ENCODE measurements around the gene SNAPC3.
"Not testable (repeated sequence)": the region's sequence is repeated elsewhere in the genome, so short reads cannot be mapped to it uniquely, and the experiment has no call there.

The SNAPC3 gene

GRCh38 chr9:15422372-15423230 lies at the start of gene SNAPC3:
Gene SNAPC3, plus strand, starts transcription at chr9:15422876. Its CDS starts 4 bp downstream, at chr9:15422880.
- peaks cover 5% of the 10 kb centered on the region for H3K9me3 Mint-ChIP-seq
- DNase-seq: peak; percentile 92
- H3K4me3 Mint-ChIP-seq: peak within 1 kb of the TSS; percentile 98
- H3K27ac Mint-ChIP-seq: peak within 1 kb of the TSS; percentile 97
- no peak for TF ChIP-seq CTCF (IDR thresholded peaks at IDR 0.05)
- H3K36me3 Mint-ChIP-seq (ENCODE audit: low read depth): peaks cover 32% of the 10 kb centered on the region
- no peaks in the 10 kb centered on the region for H3K27me3 Mint-ChIP-seq (ENCODE audit: low read depth, poor library complexity)
- H3K4me1 Mint-ChIP-seq: peaks cover 45% of the 10 kb centered on the region

- Mint-ChIP-seq H3K4me1 (peaks cover 5% of the 10 kb centered on the region), H3K4me3 (no peak overlapping the region), H3K36me3 (ENCODE audit: low read depth) (peaks cover 14% of the 10 kb centered on the region), H3K27ac (peak overlapping the region; percentile 43), H3K27me3 (ENCODE audit: low read depth, poor library complexity) (peaks cover 6% of the 10 kb centered on the region), H3K9me3 (peaks cover 25% of the 10 kb centered on the region)
- no peak for DNase-seq
- TF ChIP-seq CTCF (IDR thresholded peaks at IDR 0.05): no peak
These were observed 48.8 kb upstream of the SNAPC3 start for GRCh38 chr9:15373881-15374280.

- Mint-ChIP-seq H3K4me3 (no peak overlapping the region), H3K36me3 (ENCODE audit: low read depth) (peaks cover 14% of the 10 kb centered on the region), H3K4me1 (peaks cover 5% of the 10 kb centered on the region), H3K9me3 (peaks cover 25% of the 10 kb centered on the region), H3K27ac (peak overlapping the region; percentile 43), H3K27me3 (ENCODE audit: low read depth, poor library complexity) (peaks cover 6% of the 10 kb centered on the region)
- DNase-seq: no peak
- no peak for TF ChIP-seq CTCF (IDR thresholded peaks at IDR 0.05)
These were observed 48.4 kb upstream of the SNAPC3 start for GRCh38 chr9:15374310-15374709.

GRCh38 chr9:15374825-15375224 lies 47.9 kb upstream of the SNAPC3 start:
- Mint-ChIP-seq H3K27me3 (ENCODE audit: low read depth, poor library complexity) (peaks cover 6% of the 10 kb centered on the region), H3K36me3 (ENCODE audit: low read depth) (peaks cover 14% of the 10 kb centered on the region), H3K27ac (no peak overlapping the region), H3K4me1 (peaks cover 5% of the 10 kb centered on the region), H3K4me3 (no peak overlapping the region), H3K9me3 (peaks cover 25% of the 10 kb centered on the region)
- TF ChIP-seq CTCF (IDR thresholded peaks at IDR 0.05): no peak
- DNase-seq: no peak

DNA sequence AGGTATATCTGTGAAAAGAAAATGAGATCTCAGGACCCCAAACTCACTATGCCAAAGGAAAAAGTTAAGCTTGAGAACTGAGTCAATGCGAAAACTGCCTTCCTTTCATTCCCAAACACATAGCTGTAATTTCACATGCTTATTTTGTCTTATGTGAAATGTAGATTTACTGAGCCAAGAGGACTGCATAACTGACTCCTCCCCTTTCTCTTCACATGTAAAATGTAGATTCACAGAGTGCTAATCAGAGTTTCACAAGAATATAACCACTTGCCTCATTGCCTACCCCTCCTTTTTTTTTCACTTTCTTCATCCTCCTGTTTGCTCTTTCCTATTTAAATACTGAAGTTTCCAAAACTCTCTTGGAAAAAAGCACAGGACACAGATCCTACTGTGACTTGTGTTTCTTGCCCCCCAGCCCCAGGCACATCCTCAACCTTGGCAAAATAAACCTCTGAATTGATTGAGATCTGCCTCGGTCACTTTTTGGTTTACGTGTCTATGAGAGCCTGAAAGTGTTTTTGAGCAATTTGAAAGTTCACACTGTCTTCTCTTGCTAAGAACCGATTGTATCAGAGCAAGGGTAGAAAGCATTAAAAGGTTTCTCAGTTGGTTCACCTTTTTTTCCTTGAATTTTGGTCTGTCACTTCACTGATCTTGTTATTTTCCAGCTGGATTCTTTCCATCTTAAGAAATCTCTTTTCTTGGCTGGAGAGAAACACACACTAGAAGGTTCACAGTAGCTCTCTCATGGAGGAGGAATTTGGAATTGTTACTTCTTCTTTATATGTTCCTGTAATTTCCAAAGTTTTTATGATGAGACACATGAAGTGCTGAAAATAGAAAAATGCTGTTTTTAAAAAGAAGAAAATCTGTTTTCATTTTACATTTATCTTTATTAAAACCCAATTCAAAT lies 44.8 kb upstream of the SNAPC3 start:
- Mint-ChIP-seq H3K27me3 (ENCODE audit: low read depth, poor library complexity) (peaks cover 6% of the 10 kb centered on the region), H3K9me3 (peaks cover 25% of the 10 kb centered on the region), H3K4me1 (peaks cover 3% of the 10 kb centered on the region), H3K36me3 (ENCODE audit: low read depth) (peaks cover 14% of the 10 kb centered on the region), H3K4me3 (no peak overlapping the region), H3K27ac (no peak overlapping the region)
- no peak for TF ChIP-seq CTCF (IDR thresholded peaks at IDR 0.05)
- no peak for DNase-seq

GRCh38 chr9:15379317-15379716 lies 43.4 kb upstream of the SNAPC3 start:
- not testable (repeated sequence) for H3K4me1 Mint-ChIP-seq; DNase-seq; H3K4me3 Mint-ChIP-seq; H3K27ac Mint-ChIP-seq; H3K27me3 Mint-ChIP-seq (ENCODE audit: low read depth, poor library complexity)
- Mint-ChIP-seq H3K9me3 (peaks cover 20% of the 10 kb centered on the region), H3K36me3 (ENCODE audit: low read depth) (peaks cover 14% of the 10 kb centered on the region)

DNA sequence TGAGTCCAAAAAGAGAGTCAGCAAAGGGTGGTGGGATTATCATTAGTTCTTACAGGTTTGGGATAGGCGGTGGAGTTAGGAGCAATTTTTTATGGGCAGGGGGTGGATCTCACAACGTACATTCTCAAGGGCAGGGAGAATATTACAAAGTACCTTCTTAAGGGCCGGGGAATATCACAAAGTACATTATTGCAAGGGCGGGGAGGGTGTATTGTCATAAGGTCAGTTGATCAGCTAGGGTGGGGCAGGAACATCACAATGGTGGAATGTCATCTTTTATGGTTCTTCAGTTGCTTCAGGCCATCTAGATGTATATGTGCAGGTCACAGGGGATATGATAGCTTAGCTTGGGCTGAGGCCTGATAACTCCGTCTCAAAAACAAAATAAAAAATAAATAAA lies 42.8 kb upstream of the SNAPC3 start:
- H3K4me1 Mint-ChIP-seq; H3K27ac Mint-ChIP-seq; DNase-seq; H3K4me3 Mint-ChIP-seq; H3K27me3 Mint-ChIP-seq (ENCODE audit: low read depth, poor library complexity): not testable (repeated sequence)
- H3K36me3 Mint-ChIP-seq (ENCODE audit: low read depth): peaks cover 14% of the 10 kb centered on the region
- H3K9me3 Mint-ChIP-seq: peaks cover 19% of the 10 kb centered on the region

Data from nephron progenitor cell (in vitro differentiated cells).